GM19395 (cell line): ENCODE results near the gene STAT5B.

Experiments used
- ATAC-seq: cut with Tn5 transposase; IDR thresholded peaks from one replicate; pipeline ENCODE4 v1.9.1; 2021; ENCODE audit warnings: mild to moderate bottlenecking, moderate library complexity; ENCODE audit not compliant: unreplicated experiment

STAT5B gene

GRCh38 chr17:42182927-42183734, 93.1 kb downstream of the STAT5B start:
- ATAC-seq, result no peak

DNA sequence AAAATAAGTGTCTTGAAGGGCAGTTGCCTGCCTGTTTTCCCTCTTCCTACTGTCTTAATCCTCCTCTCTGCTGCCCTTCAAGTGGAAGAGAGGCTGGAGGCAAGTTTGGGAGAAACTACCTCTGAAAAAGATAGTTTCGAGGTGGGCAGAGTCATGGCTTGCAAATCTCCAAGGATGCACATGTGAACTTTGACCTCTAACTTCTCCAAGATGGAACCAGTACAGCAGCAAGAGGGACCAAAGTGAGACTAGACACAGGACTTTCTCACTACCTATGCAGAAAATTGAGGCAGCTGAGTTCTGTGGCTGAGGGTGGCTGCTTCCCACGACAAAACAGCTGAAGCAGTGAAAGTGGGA, 94.4 kb downstream of the STAT5B start:
- no peak for ATAC-seq

- peak; percentile 54 for ATAC-seq
Measured at GRCh38 chr17:42180922-42181850, 95.0 kb downstream of the STAT5B start, which contains the start of gene KCNH4. Gene KCNH4, minus strand, starts transcription at chr17:42181142. Its CDS starts 197 bp downstream, at chr17:42180945.

GRCh38 chr17:42180411-42180921, 95.7 kb downstream of the STAT5B start:
- no peak for ATAC-seq

- ATAC-seq, result no peak
Measured at GRCh38 chr17:42179911-42180410, 96.2 kb downstream of the STAT5B start.

DNA sequence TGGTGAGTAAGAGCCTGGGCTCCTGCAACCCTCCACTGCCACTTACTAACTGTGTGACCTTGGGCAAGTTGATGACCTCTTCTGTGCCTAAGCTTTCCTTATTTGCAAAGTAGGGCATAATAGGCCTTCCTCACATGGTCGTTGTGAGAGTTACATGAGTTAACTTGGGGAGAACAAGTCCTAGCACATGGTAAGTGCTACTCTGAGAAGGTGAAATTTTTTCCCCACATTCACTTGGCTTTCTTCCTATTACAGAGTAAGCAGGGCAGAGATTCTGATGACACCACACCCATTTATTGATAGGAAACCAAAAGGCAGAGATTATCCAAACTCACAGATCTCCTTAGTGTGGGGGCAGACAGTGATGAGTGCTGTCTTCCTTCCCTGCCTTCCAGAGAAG, 96.9 kb downstream of the STAT5B start:
- no peak for ATAC-seq

GRCh38 chr17:42178817-42179216, 97.4 kb downstream of the STAT5B start:
- no peak for ATAC-seq

- no peak for ATAC-seq
Measured at GRCh38 chr17:42177684-42178083, 98.5 kb downstream of the STAT5B start.

GRCh38 chr17:42174126-42174783, 101.9 kb downstream of the STAT5B start:
- no peak for ATAC-seq

- ATAC-seq, result no peak
Measured at GRCh38 chr17:42171831-42172230, 104.4 kb downstream of the STAT5B start.

- no peak for ATAC-seq
Measured at GRCh38 chr17:42169351-42169750, 106.8 kb downstream of the STAT5B start.

DNA sequence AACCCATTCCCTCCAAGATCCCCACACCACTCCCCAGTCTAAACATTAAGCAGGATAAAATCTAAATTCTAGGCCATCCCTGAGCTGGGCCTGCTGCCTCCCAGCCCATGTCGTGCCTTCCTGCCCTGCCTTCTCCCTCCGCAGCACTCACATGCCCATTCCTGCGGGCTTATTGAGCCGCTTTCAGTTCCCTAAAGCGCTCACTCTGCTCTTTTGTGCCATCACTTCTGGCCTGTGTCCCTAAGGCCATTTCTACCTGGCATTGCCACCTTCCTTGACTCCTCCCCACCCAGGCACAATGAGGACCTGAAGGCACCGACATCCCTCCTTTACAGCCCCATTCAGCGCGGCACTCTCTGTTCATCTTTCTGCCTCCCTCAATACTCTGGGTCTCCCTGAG, 108.4 kb downstream of the STAT5B start:
- ATAC-seq, result no peak

- ATAC-seq, result no peak
Measured at GRCh38 chr17:42166196-42166763, 109.9 kb downstream of the STAT5B start.

DNA sequence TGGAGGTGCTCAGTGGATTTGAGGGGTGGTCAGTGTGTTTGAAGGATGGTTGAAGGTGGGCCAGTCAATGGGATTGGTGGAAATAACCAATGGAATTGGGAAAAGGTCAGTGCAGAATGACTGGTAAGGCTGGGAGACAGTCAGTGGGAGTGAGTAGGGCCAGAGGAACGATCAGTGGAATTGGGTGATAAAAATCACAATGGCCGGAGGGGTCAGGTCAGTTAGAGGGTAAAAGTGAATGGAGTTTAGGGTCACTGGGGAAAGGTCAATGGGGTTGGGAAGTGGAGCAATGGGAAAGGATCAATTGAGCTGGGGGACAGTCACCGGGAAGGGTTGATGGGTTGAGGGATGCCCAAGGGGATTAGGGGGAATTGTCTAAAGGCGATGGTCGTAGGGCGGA, 110.4 kb downstream of the STAT5B start:
- no peak for ATAC-seq

DNA sequence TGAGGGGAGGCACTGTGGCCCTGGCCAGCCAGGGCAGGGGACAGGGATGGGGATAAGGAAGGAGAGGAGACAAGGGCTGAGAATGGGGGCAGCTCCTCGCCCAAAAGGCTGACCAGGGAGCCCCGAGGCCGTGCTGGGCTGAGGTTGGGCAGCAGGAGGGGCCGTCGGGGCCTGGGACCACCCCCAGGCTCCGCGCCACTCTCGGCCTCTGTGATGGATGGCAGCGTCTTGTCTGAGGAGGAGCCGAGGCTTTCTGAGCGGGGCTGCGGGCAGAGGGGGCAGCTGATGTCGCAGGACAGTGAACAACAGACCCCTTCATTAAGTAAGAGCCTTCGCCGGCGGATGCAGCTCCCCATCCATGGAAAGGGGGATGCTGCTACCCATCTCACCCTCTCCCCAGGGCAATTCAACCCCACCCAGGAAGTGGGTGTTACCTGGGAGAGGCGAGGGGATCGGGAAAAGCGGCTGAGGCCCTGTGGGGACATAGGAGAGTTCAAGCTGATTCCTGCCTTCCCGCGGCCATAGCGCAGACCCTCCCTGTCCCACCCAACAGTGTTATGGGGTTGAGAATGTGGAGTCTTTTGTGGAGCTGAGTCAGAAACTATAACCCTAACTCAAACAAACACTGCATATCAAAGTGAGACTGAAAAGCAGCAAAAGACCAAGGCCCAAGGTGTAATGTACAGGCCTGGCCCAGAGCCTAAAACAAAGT, 112.3 kb downstream of the STAT5B start:
- no peak for ATAC-seq

DNA sequence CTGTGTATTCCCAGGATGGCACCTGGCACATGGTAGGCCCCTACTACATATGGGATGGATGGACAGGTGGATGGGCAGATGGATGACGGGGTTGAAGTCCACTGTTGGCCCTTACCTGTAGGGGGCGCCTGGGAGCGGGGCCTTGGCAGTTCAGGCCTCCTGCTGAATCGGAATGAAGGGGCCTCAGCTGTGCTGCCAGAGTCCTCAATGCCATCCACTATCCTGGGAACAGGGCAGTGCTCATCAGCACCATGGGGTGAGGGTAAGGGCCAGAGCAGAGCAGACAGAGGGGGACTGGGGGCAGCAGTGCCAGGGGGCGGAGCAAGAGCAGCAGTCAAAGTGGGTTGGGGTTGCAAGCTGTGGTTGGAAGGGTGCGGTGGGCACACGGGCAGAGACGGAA, 113.1 kb downstream of the STAT5B start:
- ATAC-seq, result no peak

GRCh38 chr17:42160531-42160910, 115.7 kb downstream of the STAT5B start:
- ATAC-seq, result no peak

DNA sequence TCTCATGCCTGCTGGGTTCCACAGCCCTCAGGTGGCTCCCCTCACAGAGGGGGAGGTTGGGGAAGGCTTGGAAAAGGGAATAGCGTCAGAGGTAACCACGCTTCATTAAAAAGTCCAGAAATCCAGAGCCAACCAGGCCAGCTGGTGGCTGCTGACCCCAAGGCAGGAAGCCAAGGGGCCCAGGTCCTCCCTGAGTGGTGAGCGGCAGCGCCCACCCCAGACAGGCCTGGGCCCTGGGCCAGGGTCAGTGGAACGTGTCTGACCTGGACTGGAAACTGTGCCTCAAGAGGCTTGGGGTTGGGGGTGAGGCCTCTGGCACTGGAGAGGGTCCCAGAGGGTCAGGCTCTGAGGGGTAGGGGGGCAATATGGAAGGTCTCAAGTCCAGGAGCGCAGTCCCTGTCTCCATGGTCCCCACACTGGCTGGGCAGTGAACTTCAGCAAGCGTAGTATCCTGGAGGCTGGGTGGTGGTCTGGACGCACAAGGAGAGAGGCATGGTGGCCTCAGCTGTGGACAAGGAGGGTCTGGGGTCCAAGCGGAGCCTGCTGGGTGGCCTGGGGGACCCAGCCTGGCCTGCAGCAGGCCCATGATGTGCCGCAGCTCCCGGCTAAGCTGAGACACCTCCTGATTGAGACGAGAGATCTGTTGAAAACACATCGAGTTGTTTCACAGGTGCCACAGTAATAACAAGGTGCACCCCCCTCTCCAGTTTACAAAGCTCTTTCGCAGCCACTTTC, 116.2 kb downstream of the STAT5B start:
- no peak for ATAC-seq

DNA sequence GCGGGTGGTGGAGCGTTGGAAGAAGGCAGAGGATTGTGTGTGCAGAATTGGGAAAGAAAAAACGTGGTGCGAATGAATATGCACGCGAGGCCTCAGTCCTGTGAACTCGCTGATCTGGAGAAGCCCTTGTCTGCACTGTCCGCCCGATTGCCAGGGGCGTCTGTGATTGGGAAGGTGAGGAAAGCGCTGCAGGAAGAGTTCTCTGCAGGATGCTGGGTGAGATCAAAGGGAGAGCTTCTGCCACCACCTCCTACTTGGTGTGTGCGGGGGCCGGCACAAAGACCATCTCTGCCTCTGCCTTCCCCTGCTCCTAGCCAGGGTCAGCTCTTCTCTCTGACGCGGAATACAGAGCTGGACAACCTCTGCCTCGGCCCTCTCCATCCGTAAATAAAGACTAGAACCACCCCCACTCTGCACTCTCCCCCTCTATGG, 120.6 kb downstream of the STAT5B start:
- no peak for ATAC-seq
